CD14-positive monocyte (primary cell): ENCODE results near the gene CYP17A1. TPM values are rescaled to one million over a fixed set of nuclear protein-coding genes. Genes with fewer than 3 reads are reported as not detected.

Experiments
- DNase-seq, 3 donors: peaks; one replicate each; pipeline ENCODE4 v3.0.0-alpha.2; 2011 to 2022
- H2AFZ ChIP-seq: 2 replicates; pipeline ENCODE4 v1.6.0; 2012; ENCODE audit warnings: mild to moderate bottlenecking, low read depth, low read length, inconsistent platforms; ENCODE audit not compliant: insufficient read depth, poor library complexity, severe bottlenecking
- H3K27ac ChIP-seq, 2 donors: 1 replicate in 1 of 2; 2 replicates in 1 of 2; pipeline ENCODE4 v1.5.1; 2012 to 2013; ENCODE audit warnings: low read length in 2 of 2, control low read depth in 1 of 2, inconsistent platforms in 1 of 2, low read depth in 1 of 2, mild to moderate bottlenecking in 1 of 2
- H3K27me3 ChIP-seq, 2 donors: one replicate each; pipeline versions ENCODE4 v1.6.0 to v1.6.1; 2011 to 2013; ENCODE audit warnings: low read length in 2 of 2; ENCODE audit not compliant: control insufficient read depth in 2 of 2, insufficient read depth in 2 of 2
- H3K36me3 ChIP-seq, 2 donors: replicated peaks in 1 of 2; 1 replicate in 1 of 2; 2 replicates in 1 of 2; pipeline versions ENCODE4 v1.5.1 to v1.6.1; 2012 to 2013; ENCODE audit warnings: low read length in 2 of 2, control low read depth in 1 of 2, inconsistent platforms in 1 of 2, mild to moderate bottlenecking in 1 of 2; ENCODE audit not compliant: insufficient read depth in 2 of 2, control insufficient read depth in 1 of 2
- H3K4me1 ChIP-seq, 2 donors: 1 replicate in 1 of 2; 2 replicates in 1 of 2; pipeline versions ENCODE4 v1.5.1 to v1.6.1; 2012 to 2013; ENCODE audit warnings: low read length in 2 of 2, control low read depth in 1 of 2, inconsistent platforms in 1 of 2, mild to moderate bottlenecking in 1 of 2, moderate library complexity in 1 of 2; ENCODE audit not compliant: insufficient read depth in 2 of 2, control insufficient read depth in 1 of 2
- H3K4me2 ChIP-seq: replicated peaks from 2 replicates; pipeline ENCODE3; 2012; ENCODE audit warnings: low read length, moderate library complexity, mild to moderate bottlenecking; ENCODE audit not compliant: poor library complexity, severe bottlenecking; ENCODE audit errors: extremely low read depth
- H3K4me3 ChIP-seq, 3 experiments: fragments of 200-600 bp in 1 of 3; sonication (generic) in 1 of 3; replicated peaks in 1 of 3; 1 replicate in 2 of 3; 2 replicates in 1 of 3; pipeline ENCODE4 v1.5.1; 2011 to 2013; ENCODE audit warnings: low read length in 3 of 3, mild to moderate bottlenecking in 3 of 3, control low read depth in 2 of 3, low read depth in 2 of 3, inconsistent platforms in 1 of 3, moderate library complexity in 1 of 3
- H3K79me2 ChIP-seq: 2 replicates; pipeline ENCODE4 v1.6.0; 2012; ENCODE audit warnings: mild to moderate bottlenecking, control low read depth, inconsistent platforms, low read length, moderate library complexity; ENCODE audit not compliant: insufficient read depth
- H3K9ac ChIP-seq: 2 replicates; pipeline ENCODE4 v1.6.0; 2017; ENCODE audit warnings: low read length, mild to moderate bottlenecking; ENCODE audit not compliant: insufficient read depth, poor library complexity, severe bottlenecking
- H3K9me3 ChIP-seq, 2 donors: replicated peaks in 1 of 2; 1 replicate in 1 of 2; 2 replicates in 1 of 2; pipeline versions ENCODE4 v1.5.1 to v1.6.1; 2012 to 2013; ENCODE audit warnings: low read length in 2 of 2, control low read depth in 1 of 2; ENCODE audit not compliant: control insufficient read depth in 1 of 2, insufficient read depth in 1 of 2
- H4K20me1 ChIP-seq: 2 replicates; pipeline ENCODE4 v1.6.0; 2012; ENCODE audit warnings: mild to moderate bottlenecking, low read length, control low read depth, moderate library complexity; ENCODE audit not compliant: insufficient read depth
- H3K27ac Mint-ChIP-seq, 7 donors: one replicate each; pipeline ENCODE4 v1.8.0; 2020; ENCODE audit warnings: mild to moderate bottlenecking in 7 of 7, mixed read lengths in 7 of 7, moderate library complexity in 6 of 7, inconsistent platforms in 2 of 7
- H3K27me3 Mint-ChIP-seq, 3 donors: one replicate each; pipeline ENCODE4 v1.8.0; 2021 to 2022; ENCODE audit warnings: low read depth in 3 of 3, mild to moderate bottlenecking in 3 of 3, mixed read lengths in 3 of 3, moderate library complexity in 3 of 3, inconsistent platforms in 1 of 3
- H3K36me3 Mint-ChIP-seq, 2 donors: one replicate each; pipeline ENCODE4 v1.8.0; 2020; ENCODE audit warnings: mixed read lengths in 2 of 2, inconsistent platforms in 1 of 2, mild to moderate bottlenecking in 1 of 2
- H3K4me1 Mint-ChIP-seq: one replicate; pipeline ENCODE4 v1.8.0; 2020; ENCODE audit warnings: mild to moderate bottlenecking, mixed read lengths
- H3K4me3 Mint-ChIP-seq, 2 donors: one replicate each; pipeline ENCODE4 v1.8.0; 2020; ENCODE audit warnings: mild to moderate bottlenecking in 2 of 2, mixed read lengths in 2 of 2, moderate library complexity in 1 of 2
- H3K9me3 Mint-ChIP-seq, 7 donors: one replicate each; pipeline ENCODE4 v1.8.0; 2020 to 2022; ENCODE audit warnings: mixed read lengths in 7 of 7, mild to moderate bottlenecking in 6 of 7, moderate library complexity in 6 of 7, inconsistent platforms in 2 of 7
- CTCF ChIP-seq: fragments of 200-600 bp; IDR thresholded peaks from one replicate; pipeline ENCODE4 v1.8.0; 2022; ENCODE audit warnings: antibody characterized with exemption, mild to moderate bottlenecking
- WGBS: methylation state at CpG from one replicate; pipeline ENCODE4 v1.1.5; 2013; ENCODE audit warnings: missing lambda C conversion rate; ENCODE audit not compliant: insufficient coverage; 5-methylcytosine and 5-hydroxymethylcytosine counted together
- intact Hi-C, 2 donors: fragments of 100-400 bp; cut with micrococcal nuclease; formaldehyde crosslinking; loops; one replicate each; pipeline versions ENCODE4 v1.15.0 to v1.15.1; 2023
- polyA plus RNA-seq, 3 donors: library from polyadenylated mRNA; depleted of rRNA in 1 of 3; unstranded in 2 of 3; stranded (reverse) in 1 of 3; fragments of 300-500 nt in 2 of 3; fragments of >200 nt in 1 of 3; fragmentation: Illumina TruSeq in 2 of 3; gene quantifications; 1 replicate in 2 of 3; 2 replicates in 1 of 3; pipeline ENCODE4 v1.2.3, GENCODE V29; 2012 to 2021

Gene CYP17A1
- polyA plus RNA-seq, 3 donors, result 0.04 TPM; not detected in 2

GRCh38 chr10:102813017-102813541, 24.1 kb downstream of the CYP17A1 start:
- H3K4me3 ChIP-seq, result peak overlapping the region in 1 of 3 experiments; percentile 38
- no peak for DNase-seq
- 97% methylated on average over 15 of the region's 17 CpGs for WGBS
- H3K4me1 ChIP-seq, result peaks cover 75 to 87% of the 10 kb centered on the region in 2 donors
- H3K27ac ChIP-seq, result peak overlapping the region in 1 of 2 donors; percentile 99
- Mint-ChIP-seq H3K4me3 (no peak overlapping the region), H3K9me3 (no peaks in the 10 kb centered on the region), H3K27me3 (peaks cover 0 to 3% (median 0%) of the 10 kb centered on the region in 3 donors), H3K27ac (peak overlapping the region; percentile 46 to 100 (median 95)), H3K4me1 (peaks cover 73% of the 10 kb centered on the region), H3K36me3 (peaks cover 55 to 69% of the 10 kb centered on the region in 2 donors)
- peak overlapping the region; percentile 50 for H3K4me2 ChIP-seq
- peaks cover 9% of the 10 kb centered on the region for H3K79me2 ChIP-seq
- H3K9ac ChIP-seq, result no peak overlapping the region
- no peak overlapping the region for H2AFZ ChIP-seq
- no peaks in the 10 kb centered on the region for H3K27me3 ChIP-seq
- H3K9me3 ChIP-seq, result no peaks in the 10 kb centered on the region
- TF ChIP-seq CTCF, result no peak
- H4K20me1 ChIP-seq, result no peaks in the 10 kb centered on the region
- H3K36me3 ChIP-seq, result peaks cover 25 to 56% of the 10 kb centered on the region in 2 donors
- intact Hi-C loops, result no loop called here

GRCh38 chr10:102812231-102812876, 24.9 kb downstream of the CYP17A1 start:
- DNase-seq, result peak; percentile 60 to 70 (median 65)
- Mint-ChIP-seq H3K4me3 (peak overlapping the region in 1 of 2 donors; percentile 49), H3K9me3 (no peaks in the 10 kb centered on the region), H3K4me1 (peaks cover 67% of the 10 kb centered on the region), H3K36me3 (peaks cover 56 to 73% of the 10 kb centered on the region in 2 donors), H3K27me3 (peaks cover 0 to 3% (median 0%) of the 10 kb centered on the region in 3 donors), H3K27ac (peak overlapping the region; percentile 91 to 99 (median 93))
- H3K9me3 ChIP-seq, result no peaks in the 10 kb centered on the region
- peak overlapping the region; percentile 50 for H3K4me2 ChIP-seq
- H3K36me3 ChIP-seq, result peaks cover 25 to 56% of the 10 kb centered on the region in 2 donors
- H3K27me3 ChIP-seq, result no peaks in the 10 kb centered on the region
- WGBS, result 34% methylated on average over 8 of the region's 9 CpGs
- peak overlapping the region in 1 of 3 experiments; percentile 38 for H3K4me3 ChIP-seq
- H2AFZ ChIP-seq, result no peak overlapping the region
- no peak for TF ChIP-seq CTCF
- H4K20me1 ChIP-seq, result no peaks in the 10 kb centered on the region
- H3K4me1 ChIP-seq, result peaks cover 68 to 80% of the 10 kb centered on the region in 2 donors
- intact Hi-C loops, result no loop called here
- H3K79me2 ChIP-seq, result peaks cover 9% of the 10 kb centered on the region
- peak overlapping the region; percentile 17 for H3K9ac ChIP-seq
- peak overlapping the region; percentile 26 to 85 for H3K27ac ChIP-seq
